GM18520 (cell line): ENCODE data around the gene CCDC122.
"Not testable (repeated sequence)": the region's sequence is repeated elsewhere in the genome, so short reads cannot be mapped to it uniquely, and the experiment has no call there.

Experiments used
- ATAC-seq: cut with Tn5 transposase; IDR thresholded peaks from one replicate; pipeline ENCODE4 v1.9.1; 2021; ENCODE audit not compliant: unreplicated experiment

CCDC122 gene

GRCh38 chr13:43877326-43877725 lies 2.2 kb downstream of the CCDC122 start:
- ATAC-seq = no peak

DNA sequence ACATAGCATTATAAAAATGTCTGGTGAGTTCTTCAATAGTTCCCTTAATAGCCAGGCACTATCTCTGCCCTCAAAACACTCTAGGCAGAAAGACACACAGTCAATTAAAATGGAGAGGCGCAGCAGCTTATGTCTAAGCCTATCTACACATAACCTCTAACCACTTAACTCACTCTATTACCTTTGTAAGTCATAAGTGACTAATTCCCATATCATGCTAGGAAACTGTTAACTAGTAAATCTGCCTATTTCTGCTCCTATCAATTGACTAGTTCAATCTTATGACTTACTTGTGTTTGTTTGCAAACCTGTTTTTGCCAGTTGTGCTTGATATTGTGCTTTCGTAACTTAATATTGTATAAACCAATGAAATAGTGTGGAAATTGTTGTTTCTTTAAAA lies 3.2 kb downstream of the CCDC122 start:
- ATAC-seq = no peak

- no peak for ATAC-seq
Observed at GRCh38 chr13:43874504-43875092, 4.9 kb downstream of the CCDC122 start.

DNA sequence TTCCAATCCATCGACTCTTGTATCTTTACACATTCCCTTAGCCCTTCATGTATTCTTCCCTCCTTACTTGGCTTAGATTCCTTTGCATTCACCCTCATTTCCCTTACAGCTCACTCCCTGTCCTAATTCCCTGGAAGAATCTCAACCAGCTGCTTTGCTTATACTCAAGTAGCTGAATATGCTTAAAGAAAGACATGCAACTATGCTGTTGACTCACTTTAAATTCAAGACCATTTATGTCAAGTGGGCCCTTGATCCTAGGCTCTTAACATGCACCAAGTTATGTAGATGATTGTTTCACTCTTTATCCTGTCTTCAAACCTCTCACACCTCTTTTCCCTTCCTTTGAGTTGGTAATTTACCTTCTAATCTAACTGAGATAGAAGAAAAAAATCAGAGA lies 7.4 kb downstream of the CCDC122 start:
- ATAC-seq = no peak

DNA sequence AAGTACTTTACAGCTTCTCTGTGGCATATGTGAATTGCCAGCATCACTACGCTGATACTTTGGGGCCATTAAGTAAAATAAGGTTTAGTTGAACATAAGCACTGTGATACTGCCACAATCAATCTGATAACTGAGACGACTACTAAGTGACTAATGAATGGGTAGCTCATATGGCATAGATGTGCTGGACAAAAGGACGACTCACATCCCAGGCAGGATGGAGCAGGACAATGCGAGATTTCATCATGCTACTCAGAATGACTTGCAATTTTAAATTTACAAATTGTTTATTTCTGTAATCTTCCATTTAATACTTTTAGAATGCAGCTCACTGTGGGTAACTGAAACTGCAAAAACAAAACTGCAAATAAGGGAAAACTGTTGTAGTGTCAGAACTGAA lies 13.6 kb downstream of the CCDC122 start:
- no peak for ATAC-seq

GRCh38 chr13:43864921-43865320 lies 14.6 kb downstream of the CCDC122 start:
- ATAC-seq = no peak

- no peak for ATAC-seq
Observed at GRCh38 chr13:43861863-43862262, 17.7 kb downstream of the CCDC122 start.

GRCh38 chr13:43852923-43853404 lies 26.6 kb downstream of the CCDC122 start:
- no peak for ATAC-seq

- ATAC-seq = no peak
Observed at GRCh38 chr13:43850873-43851272, 28.7 kb downstream of the CCDC122 start.

- no peak for ATAC-seq
Observed at GRCh38 chr13:43848001-43848649, 31.4 kb downstream of the CCDC122 start.

GRCh38 chr13:43846496-43847158 lies 32.9 kb downstream of the CCDC122 start:
- no peak for ATAC-seq

DNA sequence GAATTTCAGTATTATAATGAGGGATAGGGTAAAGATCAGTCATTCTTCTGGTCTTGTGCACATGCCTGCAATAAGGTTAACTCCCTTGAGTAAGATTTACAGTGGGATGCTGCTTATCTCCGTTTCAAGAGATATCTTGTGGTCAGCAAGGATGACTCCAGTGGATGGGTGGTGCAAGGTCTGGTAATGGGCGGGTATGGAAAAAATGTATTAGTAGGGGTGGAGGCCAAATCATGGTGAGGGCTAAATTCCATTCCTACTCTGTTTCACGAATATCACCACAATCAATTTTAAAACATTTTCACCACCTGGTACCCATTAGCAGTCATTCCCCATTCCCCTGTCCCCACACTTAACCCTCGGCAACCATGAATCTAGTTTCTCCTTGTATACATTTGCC lies 40.6 kb downstream of the CCDC122 start:
- ATAC-seq = no peak

GRCh38 chr13:43835701-43836100 lies 43.8 kb downstream of the CCDC122 start:
- ATAC-seq = no peak

GRCh38 chr13:43831088-43831487 lies 48.5 kb downstream of the CCDC122 start:
- no peak for ATAC-seq

DNA sequence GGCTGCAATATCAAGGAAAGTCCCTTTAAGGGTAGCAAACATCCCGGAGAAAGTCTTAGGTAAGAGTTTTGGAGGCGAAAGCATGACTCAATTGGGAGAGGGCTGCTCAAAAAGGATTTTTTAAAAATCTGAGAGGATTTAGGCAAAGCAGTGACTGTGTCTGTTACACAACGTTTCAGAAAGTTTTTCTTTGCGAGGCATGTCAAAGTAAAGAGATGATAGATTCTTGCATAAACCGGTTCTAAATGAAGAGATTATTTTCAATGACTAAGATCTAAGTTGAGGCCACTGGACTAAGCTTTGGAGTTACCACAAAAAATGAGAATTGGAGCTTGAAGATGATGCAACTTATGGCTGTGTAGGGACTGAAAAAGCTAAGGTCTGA lies 49.1 kb downstream of the CCDC122 start:
- no peak for ATAC-seq

- ATAC-seq = not testable (repeated sequence)
Observed at GRCh38 chr13:43824656-43825055, 54.9 kb downstream of the CCDC122 start.

GRCh38 chr13:43822969-43823368 lies 56.6 kb downstream of the CCDC122 start:
- no peak for ATAC-seq

DNA sequence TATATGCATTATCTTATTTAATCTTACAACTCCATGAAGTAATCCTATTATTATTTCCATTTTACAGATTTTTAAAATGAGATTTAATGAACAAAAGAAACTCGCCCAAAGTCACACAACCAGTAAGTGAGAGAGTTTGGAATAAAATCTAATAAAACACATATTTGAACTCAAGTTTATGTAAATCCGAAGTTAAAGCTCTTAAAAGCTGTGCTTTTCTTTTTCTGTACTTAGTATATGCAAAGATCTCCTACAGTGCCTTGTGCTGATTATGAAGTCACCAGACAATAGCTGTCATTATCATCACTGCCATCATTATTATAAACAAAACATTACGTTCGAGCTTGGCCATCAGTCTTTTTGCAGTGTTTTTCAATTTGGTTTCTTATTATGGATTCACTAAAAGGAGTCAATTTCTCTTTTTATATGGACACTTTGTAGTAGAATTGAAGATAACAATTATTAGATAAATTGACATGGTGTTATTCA lies 63.1 kb downstream of the CCDC122 start:
- ATAC-seq = no peak

DNA sequence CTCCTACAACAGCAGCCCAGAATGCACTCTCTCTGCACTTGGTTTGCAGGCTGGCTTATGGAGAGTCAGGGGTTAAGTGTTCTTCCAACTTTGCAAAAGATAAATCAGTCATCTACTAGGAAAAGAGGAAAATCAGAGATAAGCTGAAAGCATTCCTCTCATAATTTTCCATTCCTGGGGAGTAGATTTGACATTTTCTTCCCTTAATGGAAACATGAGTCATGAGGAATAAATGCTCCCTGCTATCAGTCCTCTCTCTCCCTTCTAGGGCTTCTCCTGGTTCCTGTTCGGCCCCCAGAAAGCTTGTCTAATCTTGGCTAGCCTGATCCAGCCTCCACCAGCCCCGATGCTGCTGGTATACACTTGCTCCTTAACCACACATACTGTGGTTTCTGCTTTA lies 64.3 kb downstream of the CCDC122 start:
- no peak for ATAC-seq

DNA sequence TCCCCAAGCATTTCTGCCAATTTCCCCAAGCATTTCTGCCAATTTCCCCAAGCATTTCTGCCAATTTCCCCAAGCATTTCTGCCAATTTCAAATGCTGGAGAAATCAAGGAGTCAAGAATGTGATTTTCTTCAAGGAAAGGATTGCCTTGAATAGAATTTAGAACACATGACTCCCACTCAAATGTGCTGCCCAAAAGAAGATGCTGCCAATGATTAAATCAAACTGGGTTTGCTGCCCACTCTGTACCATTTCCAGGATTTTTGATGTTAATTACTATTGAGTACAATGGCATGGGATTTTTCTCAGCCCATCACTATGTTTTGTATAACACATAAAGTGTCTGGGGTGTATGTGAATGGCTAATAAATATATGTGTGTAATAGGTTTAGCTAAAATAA lies 70.9 kb downstream of the CCDC122 start:
- ATAC-seq = no peak

DNA sequence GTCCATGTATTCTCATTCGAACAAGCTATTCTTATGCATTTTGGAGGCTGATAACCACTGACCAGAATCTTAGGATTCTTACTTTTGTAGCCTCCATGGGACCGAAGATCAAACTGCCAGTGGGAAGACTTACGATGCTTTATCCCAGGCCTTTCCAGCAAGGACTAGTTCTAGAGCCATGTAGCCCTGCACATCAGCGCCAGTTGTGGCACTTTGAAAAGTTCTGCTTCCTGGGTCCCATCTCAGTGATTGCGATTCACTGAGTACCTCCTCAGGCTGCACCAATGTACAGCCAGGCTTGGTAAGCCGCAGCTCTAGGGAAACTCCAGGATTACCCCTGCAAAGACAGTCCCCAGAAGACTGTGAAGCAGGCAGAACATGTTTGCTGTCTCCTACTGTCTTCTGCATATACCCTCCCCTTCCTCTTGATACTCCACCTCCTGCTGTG lies 73.8 kb downstream of the CCDC122 start:
- ATAC-seq = no peak

- no peak for ATAC-seq
Observed at GRCh38 chr13:43805071-43805468, 74.5 kb downstream of the CCDC122 start.
